Rectal smooth muscle tissue (tissue), 1 donor: ENCODE results near the gene GBX1.

Experiments used
- H3K27ac ChIP-seq: one replicate; pipeline ENCODE4 v1.7.0; 2013; ENCODE audit warnings: low read depth, low read length, inconsistent platforms
- H3K27me3 ChIP-seq: one replicate; pipeline ENCODE4 v1.7.0; 2013; ENCODE audit warnings: low read length; ENCODE audit not compliant: control insufficient read depth, insufficient read depth
- H3K36me3 ChIP-seq: one replicate; pipeline ENCODE4 v1.7.0; 2013; ENCODE audit warnings: low read length; ENCODE audit not compliant: control insufficient read depth, insufficient read depth
- H3K4me1 ChIP-seq: one replicate; pipeline ENCODE4 v1.7.0; 2013; ENCODE audit warnings: low read length; ENCODE audit not compliant: control insufficient read depth, insufficient read depth
- H3K4me3 ChIP-seq: one replicate; pipeline ENCODE4 v1.7.0; 2013; ENCODE audit warnings: low read length
- H3K9ac ChIP-seq: one replicate; pipeline ENCODE4 v1.7.0; 2013; ENCODE audit warnings: low read length

GBX1 gene

DNA sequence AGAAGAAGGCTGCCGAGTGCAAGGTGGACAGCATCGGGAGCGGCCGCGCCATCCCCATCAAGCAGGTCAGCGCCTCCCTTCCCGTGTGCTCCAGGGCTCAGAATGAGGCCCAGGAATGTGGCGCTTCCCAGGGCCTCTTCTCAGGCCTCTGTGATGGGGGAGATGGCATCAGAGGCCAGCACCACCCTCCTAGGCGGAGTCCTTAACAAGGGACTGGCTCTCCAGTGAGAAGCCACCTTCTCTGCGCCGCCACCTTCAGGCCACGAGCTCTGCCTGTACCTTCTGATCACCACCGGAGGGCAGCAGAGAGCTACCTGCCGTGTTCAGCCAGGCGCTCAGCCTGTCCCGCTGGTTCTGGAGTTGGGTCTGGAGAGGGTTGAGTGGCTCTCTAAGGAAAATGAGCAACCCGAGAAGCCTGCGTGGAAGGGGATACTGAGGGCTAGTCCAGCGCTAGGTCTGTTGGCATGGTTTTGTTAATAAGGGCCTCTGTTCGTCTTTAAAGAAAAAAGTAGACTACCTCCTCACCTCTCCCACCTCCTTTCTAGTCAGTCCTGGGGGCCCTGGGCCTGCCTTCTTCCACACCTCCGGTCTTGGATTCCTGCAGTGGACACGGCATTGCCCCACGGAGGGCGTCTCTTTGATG lies 43.6 kb downstream of the GBX1 start:
- Histone ChIP-seq H3K27me3 (no peaks in the 10 kb centered on the region), H3K4me1 (no peaks in the 10 kb centered on the region), H3K36me3 (peaks cover 33% of the 10 kb centered on the region)

DNA sequence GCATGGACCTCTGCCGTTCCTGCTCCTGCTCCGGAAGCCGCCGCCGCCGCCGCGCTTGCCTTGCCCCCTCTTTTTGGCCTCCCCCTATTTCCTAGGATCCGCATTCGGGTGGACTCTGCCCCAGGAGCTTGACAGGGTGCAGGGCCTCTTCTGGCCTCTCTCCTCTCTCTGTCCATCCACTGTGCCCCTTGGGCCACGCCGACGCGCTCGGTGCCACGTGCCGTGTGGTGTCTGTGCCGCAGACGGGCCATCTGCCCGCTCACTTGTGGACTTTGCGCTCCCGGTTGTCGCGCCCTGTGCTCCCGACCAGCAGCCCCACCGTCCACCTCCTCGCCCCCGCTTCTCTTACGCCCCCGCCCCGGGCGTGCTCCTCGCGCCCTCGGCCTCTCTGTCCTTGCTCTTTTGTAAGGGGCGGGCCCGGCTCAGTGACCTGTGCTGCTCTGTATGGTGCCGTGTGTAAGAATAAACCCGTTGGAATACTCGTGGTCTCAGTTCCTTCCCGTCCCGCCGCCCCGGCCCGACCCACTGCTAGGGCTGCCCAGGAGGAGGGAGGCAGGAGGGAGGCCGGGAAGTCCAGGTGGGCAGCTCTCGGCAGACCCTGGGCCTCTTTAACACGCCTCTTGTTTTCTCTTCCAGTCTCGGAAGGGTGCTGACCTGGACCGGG lies 44.2 kb downstream of the GBX1 start:
- H3K4me1 ChIP-seq, result no peaks in the 10 kb centered on the region
- H3K36me3 ChIP-seq, result peaks cover 31% of the 10 kb centered on the region
- H3K27ac ChIP-seq, result no peak overlapping the region
- H3K4me3 ChIP-seq, result no peak overlapping the region
- no peak overlapping the region for H3K9ac ChIP-seq
- no peaks in the 10 kb centered on the region for H3K27me3 ChIP-seq

More for the DNA sequence above, 43.6 kb downstream of the GBX1 start:
- Histone ChIP-seq H3K4me3 (no peak overlapping the region), H3K9ac (no peak overlapping the region), H3K27ac (no peak overlapping the region)

DNA sequence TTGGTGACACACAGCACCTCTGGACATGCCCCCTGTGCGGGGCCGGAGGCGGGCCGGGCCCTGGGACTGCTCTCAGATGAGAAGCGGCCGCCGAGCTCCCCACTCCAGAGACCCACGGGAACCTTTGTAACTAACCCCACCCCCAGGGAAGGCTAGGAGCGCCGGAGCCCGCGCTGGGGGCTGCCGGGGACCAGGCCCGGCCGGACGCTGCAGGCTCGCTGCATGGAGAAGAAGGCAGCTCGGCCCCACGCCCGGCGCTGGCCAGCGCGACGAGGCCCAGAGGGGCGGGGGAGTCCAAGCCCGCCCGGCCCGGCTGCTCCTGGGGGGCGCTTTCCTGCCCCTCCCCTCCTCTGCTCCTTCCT lies 44.7 kb downstream of the GBX1 start:
- H3K36me3 ChIP-seq, result peaks cover 27% of the 10 kb centered on the region
- H3K4me3 ChIP-seq, result no peak overlapping the region
- H3K9ac ChIP-seq, result no peak overlapping the region
- H3K27ac ChIP-seq, result no peak overlapping the region
- H3K4me1 ChIP-seq, result no peaks in the 10 kb centered on the region
- no peaks in the 10 kb centered on the region for H3K27me3 ChIP-seq

DNA sequence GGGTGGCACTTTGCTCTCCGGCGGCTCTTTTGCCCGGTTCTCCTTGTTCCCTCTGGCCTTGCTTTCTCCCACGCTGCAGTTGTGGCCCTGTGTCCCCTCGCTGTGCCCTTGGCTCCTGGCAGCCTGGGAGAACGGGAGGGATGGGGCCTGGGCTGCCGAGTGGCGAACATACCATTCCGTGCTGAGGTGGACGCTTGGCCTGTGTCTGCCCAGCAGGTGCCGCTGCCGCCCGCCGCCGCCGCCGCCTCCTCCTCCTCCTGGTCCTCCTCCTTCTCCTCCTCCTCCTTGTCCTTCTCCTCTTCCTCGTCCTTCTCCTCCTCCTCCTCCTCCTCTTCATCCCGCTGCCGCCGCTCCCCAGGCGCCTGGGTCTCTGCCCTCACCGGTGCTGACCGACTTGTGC lies 45.2 kb downstream of the GBX1 start:
- H3K27me3 ChIP-seq, result no peaks in the 10 kb centered on the region
- no peak overlapping the region for H3K9ac ChIP-seq
- no peak overlapping the region for H3K4me3 ChIP-seq
- H3K36me3 ChIP-seq, result peaks cover 27% of the 10 kb centered on the region
- no peaks in the 10 kb centered on the region for H3K4me1 ChIP-seq
- no peak overlapping the region for H3K27ac ChIP-seq

DNA sequence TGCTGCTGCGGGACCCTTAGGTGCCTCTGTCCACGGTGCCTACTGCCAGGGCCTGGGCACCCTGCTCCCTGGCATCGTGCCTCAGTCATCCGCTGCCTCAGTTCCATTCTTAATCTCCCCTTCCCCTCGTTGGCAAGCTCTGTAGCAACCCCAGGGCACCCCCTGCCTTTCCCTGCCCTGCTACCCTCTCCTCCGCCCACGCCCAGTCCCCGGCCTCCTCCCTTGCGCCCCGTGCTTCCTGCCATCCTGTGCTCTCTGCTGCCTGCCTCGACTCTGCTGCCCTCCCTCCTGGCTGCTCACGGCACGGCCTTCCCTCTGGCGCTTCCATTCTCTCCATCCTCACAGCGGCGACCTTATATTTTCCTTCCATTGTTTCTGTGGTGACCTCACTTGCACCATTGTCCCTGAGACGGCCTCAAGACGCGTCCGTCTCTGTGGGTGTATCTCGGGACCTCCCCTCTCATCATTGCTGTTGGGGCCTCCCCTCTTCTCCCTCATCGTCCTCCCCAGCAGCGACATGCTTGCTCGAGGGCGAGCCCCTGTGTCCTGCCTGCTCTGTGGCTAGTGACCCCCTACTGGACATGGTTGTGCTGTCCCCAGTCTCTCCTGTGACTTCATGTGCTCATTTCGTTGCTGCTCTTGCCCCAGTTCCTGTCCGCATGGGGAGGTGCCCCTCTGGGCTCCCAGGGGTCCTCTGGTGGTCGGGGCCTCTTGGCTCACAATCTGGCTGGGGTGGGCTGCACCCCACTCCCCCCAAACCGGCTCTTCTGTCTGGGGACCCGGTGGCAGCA lies 45.9 kb downstream of the GBX1 start:
- no peak overlapping the region for H3K9ac ChIP-seq
- no peak overlapping the region for H3K27ac ChIP-seq
- H3K27me3 ChIP-seq, result no peaks in the 10 kb centered on the region
- no peak overlapping the region for H3K4me3 ChIP-seq
- peaks cover 27% of the 10 kb centered on the region for H3K36me3 ChIP-seq
- H3K4me1 ChIP-seq, result no peaks in the 10 kb centered on the region

DNA sequence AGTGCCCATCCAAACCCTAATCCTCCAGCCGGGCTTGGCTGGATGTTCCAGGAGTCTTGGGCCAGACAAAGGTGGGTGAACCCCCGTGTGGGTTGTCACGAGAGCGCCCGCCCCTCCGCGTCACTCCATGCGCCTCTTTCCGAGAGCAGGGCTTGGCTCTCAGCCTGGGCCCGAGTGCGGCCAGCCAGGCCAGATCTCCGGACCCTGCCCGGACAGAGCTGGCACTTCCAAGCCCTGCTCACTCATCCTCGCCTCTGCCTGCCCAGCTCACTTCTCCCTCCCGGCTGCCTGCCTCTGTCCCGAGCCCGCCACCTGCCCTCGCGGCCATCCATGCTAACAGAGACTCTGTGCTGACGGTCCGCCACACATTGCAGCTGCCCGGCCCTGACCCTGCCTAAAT lies 46.6 kb downstream of the GBX1 start:
- H3K4me3 ChIP-seq, result no peak overlapping the region
- peaks cover 27% of the 10 kb centered on the region for H3K36me3 ChIP-seq
- H3K27me3 ChIP-seq, result no peaks in the 10 kb centered on the region
- no peaks in the 10 kb centered on the region for H3K4me1 ChIP-seq
- H3K9ac ChIP-seq, result no peak overlapping the region
- no peak overlapping the region for H3K27ac ChIP-seq

DNA sequence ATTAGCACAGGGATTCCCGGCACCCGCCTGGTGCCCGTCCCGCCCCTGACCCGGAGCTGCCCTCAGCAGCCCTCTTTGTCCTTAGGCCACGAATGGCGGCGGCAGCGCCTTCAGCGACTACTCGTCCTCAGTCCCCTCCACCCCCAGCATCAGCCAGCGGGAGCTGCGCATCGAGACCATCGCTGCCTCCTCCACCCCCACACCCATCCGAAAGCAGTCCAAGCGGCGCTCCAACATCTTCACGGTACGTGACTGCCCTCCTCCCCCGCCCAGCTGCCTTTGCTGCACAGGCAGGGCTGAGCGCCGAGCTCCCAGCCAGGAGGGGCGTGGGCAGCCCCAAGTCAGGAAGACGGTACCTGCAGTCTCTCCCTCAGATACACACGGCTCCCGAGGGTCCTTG lies 47.6 kb downstream of the GBX1 start:
- no peak overlapping the region for H3K27ac ChIP-seq
- no peaks in the 10 kb centered on the region for H3K4me1 ChIP-seq
- H3K4me3 ChIP-seq, result no peak overlapping the region
- H3K36me3 ChIP-seq, result peaks cover 27% of the 10 kb centered on the region
- H3K9ac ChIP-seq, result no peak overlapping the region
- H3K27me3 ChIP-seq, result no peaks in the 10 kb centered on the region

DNA sequence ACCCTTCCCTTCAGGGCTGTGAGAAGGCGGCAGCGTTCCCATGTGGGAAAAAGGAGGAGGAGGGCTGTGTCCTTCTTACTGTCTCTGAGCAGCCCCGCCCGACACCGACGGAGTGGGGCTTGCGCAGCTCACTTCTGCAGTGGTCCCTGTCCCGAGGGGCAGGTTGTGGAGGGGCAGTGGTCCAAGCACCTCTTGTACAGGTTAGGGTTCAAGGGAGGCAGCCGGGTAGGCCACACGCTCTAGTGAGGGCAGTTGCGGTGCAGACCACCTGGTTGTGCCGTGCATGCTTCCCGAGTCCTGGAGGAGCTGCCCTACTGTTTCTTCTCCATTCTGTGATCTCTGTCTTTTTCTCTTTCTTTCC lies 48.5 kb downstream of the GBX1 start:
- Histone ChIP-seq H3K27me3 (peaks cover 2% of the 10 kb centered on the region), H3K9ac (no peak overlapping the region), H3K27ac (no peak overlapping the region), H3K36me3 (peaks cover 27% of the 10 kb centered on the region), H3K4me3 (no peak overlapping the region), H3K4me1 (peaks cover 3% of the 10 kb centered on the region)

DNA sequence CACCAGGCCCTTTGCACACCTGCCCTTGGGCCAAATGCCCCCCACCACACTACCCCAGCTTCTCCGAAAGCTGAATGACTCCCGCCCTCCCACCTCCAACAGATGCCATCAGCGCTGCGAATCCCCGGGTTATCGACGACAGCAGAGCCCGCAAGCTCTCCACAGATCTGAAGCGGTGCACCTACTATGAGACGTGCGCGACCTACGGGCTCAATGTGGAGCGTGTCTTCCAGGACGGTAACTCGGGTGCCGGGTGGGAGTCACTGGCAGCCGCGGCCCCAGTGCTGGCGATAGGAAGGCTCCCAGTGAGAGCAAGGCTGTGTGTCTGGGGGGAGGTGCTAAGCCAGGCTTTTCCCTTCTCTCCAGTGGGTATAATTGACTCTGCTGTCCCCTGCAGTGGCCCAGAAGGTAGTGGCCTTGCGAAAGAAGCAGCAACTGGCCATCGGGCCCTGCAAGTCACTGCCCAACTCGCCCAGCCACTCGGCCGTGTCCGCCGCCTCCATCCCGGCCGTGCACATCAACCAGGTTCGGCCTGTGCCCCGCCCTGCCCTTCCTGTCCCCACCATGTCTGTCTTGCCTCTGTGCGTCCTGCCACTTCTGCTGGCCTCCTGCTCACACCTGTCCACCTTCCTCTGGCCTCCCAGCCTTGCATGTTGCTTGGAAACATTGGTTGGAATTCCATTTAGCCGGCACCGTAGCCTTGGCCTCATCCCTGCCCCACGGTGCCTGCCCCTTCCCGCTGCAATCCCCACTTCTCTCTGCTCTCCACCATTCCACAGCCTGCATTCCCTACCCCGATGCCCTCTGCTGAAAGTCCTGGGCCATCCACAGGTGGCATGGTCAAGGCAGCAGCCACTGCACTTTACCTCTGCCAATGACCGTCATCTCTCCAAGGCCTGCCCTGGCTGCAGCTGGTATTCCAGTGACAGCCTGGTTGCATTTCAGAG lies 49.1 kb downstream of the GBX1 start:
- no peak overlapping the region for H3K4me3 ChIP-seq
- H3K27ac ChIP-seq, result no peak overlapping the region
- H3K27me3 ChIP-seq, result peaks cover 2% of the 10 kb centered on the region
- peaks cover 27% of the 10 kb centered on the region for H3K36me3 ChIP-seq
- H3K9ac ChIP-seq, result no peak overlapping the region
- H3K4me1 ChIP-seq, result peaks cover 4% of the 10 kb centered on the region

DNA sequence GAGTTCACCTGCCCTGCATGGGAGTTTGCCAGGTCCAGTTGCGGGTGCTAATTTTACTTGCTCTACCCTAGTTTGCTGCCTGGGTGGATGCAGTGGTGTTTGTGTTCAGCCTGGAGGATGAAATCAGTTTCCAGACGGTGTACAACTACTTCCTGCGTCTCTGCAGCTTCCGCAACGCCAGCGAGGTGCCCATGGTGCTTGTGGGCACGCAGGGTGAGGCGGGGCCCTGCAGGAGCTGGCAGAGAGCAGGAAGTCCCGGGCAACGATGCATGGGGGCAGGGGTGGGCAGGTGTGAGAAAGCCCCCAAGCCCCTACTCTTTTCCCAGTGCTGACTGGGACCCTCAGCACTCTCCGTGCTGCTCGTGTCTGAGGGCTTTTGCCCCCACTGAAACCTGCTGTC lies 49.9 kb downstream of the GBX1 start:
- Histone ChIP-seq H3K9ac (no peak overlapping the region), H3K27ac (no peak overlapping the region), H3K36me3 (peaks cover 27% of the 10 kb centered on the region), H3K4me1 (peaks cover 4% of the 10 kb centered on the region), H3K27me3 (peaks cover 2% of the 10 kb centered on the region), H3K4me3 (no peak overlapping the region)

DNA sequence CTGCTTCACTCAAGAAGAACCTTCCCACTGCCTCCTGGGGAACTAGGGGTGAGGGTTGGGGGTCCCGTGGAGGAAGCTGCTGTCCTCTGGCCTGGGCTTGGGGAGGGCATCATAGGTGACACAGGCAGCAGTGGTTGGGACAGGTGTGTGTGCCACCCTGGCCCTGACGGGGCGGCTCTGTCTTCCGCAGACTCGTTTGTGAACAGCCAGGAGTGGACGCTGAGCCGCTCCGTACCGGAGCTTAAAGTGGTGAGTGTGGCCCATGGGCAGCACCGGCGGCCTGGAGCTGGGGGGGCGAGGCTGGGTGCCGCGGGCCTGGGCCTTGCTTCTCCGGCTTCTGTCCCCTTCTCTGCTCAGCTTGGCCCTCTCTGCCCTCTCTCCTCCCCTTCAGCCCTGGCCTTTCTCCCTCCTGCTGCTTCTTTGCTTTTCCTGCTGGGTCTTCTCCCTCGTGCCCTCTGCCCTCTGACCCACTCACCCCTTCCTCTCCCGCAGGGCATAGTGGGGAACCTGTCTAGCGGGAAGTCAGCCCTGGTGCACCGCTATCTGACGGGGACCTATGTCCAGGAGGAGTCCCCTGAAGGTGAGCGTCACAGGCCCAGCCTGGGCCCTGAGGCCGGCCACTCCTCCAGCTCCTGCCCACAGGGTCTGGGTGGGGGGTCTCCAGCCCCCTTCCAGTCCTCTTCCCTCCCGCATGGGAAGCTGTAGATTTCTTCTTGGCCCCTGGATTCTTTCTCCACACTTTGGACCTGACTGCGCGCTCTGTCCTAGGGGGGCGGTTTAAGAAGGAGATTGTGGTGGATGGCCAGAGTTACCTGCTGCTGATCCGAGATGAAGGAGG lies 50.7 kb downstream of the GBX1 start:
- H3K4me3 ChIP-seq, result no peak overlapping the region
- H3K27ac ChIP-seq, result no peak overlapping the region
- peaks cover 27% of the 10 kb centered on the region for H3K36me3 ChIP-seq
- H3K4me1 ChIP-seq, result peaks cover 4% of the 10 kb centered on the region
- H3K9ac ChIP-seq, result no peak overlapping the region
- peaks cover 2% of the 10 kb centered on the region for H3K27me3 ChIP-seq
